Iris pigment epithelial cell (primary cell): ENCODE measurements around the gene RPS16.

ENCODE experiments used
- DNase-seq: peaks from one replicate; pipeline ENCODE4 v3.0.0-alpha.2; 2011; ENCODE audit warnings: low read depth

Gene RPS16

DNA sequence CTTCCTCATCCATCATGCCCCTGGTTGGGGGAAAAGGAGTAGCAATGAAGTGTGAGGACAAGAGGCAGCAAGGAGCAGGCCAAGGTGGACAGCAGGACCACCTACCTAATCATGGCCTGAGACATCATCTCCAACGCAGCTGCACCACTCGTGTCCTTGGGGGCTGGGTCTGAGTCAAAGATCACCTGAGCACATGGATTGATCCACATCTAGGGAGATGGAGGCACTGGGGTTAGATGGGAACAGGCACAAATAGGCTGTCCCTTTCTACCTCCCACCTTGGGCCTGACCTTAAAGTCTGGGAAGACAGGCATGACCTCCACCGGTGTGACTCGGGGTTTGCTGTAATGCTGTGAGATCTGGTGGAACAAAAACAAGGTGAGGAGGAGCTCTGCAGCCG lies 47.1 kb downstream of the RPS16 start:
- no peak for DNase-seq

DNA sequence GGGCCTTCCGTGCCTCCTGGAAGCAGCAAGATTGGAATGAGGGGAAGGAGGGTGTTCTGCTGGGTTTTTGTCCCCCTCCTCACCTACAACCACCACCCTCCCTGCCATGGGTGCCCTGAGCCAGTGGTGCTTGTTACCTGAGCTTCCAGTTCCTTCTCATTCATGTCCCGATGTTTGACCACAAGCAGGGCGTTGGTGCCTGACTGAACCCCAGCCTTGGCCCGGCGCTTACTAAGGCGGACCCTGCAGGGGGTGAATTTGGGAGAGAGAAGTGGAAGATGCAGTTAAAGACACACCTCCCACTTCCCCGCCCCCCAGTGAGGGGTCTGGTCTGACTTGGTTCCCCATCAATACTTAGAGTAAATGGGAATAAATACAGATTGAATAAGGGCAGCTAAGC lies 49.2 kb downstream of the RPS16 start:
- DNase-seq = no peak

DNA sequence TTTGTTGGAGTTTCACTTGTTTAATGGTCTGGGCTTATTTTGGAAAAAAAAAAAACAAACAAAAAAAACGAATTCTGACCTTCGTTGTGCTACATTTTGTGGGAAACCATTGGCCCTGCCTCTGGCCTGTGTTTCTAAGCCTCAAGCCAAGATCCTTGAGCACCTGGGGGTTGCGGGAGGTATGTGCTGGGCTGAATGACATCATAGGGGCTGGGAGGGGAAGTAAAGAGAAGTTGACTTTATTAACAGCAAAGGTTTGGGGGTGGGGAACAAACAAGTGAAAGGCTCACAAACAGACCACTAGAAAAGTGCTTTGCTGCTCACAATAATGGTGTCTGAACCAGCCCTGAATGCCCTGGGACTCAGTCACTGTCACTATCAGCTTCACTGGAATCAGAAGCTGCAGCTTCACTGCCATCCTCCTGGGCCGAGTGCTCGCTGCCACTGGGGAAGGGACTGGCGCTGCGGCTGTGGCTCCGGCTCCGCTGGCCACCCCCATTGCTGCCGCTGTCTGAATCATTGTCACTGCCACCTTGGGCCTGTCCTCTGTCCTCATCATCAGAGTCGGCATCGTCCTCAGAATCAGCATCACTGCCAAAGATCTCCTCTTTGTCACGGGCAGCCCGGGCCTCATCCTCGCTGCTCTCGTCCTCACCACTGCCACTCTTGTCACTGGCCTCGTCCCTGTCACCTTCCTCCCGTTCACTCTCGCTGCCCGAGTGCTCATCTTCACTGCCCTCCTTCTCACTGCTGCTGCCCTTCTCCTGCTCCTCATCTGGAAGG lies 49.9 kb downstream of the RPS16 start:
- DNase-seq = no peak

DNA sequence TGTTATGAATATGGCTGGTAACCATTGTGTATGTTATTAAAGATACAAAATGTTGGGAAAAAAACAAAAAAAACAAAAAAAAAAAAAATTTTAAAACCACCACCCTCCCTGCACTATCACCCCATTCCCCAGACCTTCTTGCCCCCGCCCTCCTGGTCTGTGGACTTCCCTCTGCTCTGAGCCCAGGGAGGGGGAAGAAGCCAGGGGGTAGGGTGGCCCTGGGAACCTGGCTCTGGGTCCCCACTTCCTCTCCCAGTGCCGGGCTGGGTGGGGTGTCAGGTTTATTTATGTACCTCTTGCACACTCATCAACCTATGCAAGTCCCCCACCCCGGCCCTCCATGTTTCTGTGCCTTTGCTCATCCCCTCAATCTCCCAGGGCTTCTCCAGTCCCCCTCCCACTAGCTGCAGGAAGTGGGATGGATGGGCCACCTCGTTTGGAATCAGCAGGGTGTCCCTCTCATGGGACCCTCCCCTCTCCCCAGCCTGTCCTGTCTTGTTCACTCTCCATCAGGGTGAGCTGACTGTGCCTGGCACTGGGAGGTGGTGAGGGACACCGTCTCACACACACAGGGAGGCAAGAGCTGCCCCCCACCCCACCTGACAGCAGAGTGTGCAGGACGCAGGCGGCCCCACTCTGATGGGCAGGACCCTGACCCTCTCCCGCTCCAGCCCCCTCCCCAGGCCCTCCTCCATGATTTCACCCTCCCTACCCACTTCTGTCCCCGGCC lies 50.7 kb downstream of the RPS16 start:
- DNase-seq = no peak
